D721Med (cell line): ENCODE data around the gene HTD2.
A peak's percentile ranks its signal among the peaks of the same experiment; 100 is the strongest.

Source experiments
- DNase-seq: peaks from one replicate; pipeline ENCODE4 v3.0.0; 2011; ENCODE audit warnings: low spot score; ENCODE audit not compliant: insufficient read length
- FAIRE-seq: peaks from 2 replicates; lab custom pipeline; 2011; peaks lifted over from hg19 to GRCh38; lab: Jason Lieb, UNC
- TF ChIP-seq, protein P1 (sequence below): IDR thresholded peaks from 2 replicates; pipeline ENCODE4 v1.5.1; 2012; ENCODE audit warnings: mild to moderate bottlenecking, control low read depth; ENCODE audit not compliant: insufficient read depth; ENCODE audit errors: missing control alignments

The HTD2 gene

DNA sequence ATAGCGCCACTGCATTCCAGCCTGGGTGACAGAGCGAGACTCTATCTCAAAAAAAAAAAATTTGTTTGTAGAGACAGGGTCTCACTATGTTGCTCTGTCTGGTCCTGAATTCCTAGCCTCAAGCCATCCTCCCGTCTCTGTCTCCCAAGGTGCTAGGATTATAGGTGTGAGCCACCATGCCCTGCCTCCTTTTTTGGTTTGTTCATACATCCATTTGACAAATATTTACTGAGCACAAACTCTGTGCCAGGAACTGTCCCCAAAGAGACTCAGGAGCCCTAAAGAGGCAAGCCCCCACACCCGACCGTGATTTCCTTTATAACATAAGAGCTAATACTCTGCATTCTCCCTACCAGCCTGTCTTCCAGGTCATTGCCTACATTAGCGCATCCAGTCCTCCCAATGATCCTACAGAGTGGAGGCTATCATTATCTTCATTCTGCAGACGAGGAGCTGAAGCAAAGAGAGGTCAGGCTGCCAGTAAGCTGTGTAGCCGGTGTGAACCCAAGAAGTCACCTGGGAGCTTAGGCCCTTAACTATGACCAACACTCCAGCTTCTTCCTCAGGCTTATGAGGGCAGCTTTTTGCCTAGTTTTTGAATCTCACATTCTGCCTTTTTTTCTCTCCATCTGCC is 20.1 kb downstream of the HTD2 start:
- DNase-seq (no peak), FAIRE-seq (no peak)
- TF ChIP-seq, protein P1, sequence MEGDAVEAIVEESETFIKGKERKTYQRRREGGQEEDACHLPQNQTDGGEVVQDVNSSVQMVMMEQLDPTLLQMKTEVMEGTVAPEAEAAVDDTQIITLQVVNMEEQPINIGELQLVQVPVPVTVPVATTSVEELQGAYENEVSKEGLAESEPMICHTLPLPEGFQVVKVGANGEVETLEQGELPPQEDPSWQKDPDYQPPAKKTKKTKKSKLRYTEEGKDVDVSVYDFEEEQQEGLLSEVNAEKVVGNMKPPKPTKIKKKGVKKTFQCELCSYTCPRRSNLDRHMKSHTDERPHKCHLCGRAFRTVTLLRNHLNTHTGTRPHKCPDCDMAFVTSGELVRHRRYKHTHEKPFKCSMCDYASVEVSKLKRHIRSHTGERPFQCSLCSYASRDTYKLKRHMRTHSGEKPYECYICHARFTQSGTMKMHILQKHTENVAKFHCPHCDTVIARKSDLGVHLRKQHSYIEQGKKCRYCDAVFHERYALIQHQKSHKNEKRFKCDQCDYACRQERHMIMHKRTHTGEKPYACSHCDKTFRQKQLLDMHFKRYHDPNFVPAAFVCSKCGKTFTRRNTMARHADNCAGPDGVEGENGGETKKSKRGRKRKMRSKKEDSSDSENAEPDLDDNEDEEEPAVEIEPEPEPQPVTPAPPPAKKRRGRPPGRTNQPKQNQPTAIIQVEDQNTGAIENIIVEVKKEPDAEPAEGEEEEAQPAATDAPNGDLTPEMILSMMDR, result no peak

DNA sequence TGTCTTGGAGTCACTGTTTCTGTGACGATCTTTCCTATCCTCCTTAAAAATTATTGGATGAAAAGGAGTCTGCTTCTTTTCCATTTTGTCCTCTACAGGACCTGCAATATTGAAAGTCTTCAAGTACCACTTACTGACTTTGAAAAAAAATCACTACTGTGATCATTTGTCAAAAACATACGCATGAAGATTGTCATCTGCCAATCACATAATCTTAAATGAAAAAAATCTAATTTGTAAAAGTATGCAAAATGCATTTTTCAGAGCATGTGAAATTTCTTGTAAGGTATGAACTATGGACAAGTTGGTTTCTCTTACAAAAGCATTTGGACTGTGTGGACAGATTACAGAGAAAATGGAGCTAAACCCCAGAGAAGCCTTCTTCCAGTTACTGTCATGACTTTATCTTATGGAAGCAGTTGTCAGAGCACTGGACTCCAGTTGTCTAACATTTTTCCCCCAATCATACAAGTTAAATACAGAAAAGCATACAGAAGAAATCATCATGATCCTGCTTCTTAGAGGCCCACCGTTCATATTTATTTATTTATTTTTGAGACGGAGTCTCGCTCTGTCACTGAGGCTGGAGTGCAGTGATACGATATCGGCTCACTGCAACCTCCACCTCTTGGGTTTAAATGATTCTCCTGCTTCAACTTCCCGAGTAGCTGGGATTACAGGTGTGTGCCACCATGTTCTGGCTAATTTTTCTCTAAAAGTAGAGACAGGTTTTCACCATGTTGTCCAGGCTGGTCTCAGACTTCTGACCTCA is 23.0 kb downstream of the HTD2 start:
- no peak for DNase-seq

DNA sequence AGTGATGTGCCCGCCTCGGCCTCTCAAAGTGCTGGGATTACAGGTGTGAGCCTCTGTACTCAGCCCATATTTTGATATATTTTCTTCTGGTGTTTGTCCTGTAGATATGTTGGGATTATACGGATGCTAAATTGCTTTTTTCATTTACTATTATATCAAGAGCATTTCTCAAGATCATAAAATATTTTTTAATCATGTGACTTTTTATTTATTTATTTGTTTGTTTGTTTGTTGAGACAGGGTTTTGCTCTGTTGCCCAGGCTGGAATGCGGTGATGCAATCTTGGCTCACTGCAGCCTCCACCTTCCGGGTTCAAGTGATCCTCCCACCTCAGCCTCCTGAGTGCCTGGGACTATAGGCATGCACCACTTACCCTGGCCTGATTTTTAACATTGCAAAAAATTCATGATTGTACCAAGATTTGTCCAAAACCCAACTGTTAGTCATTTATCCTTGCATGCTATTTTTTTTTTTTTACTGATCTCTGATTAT is 23.6 kb downstream of the HTD2 start:
- no peak for FAIRE-seq
- TF ChIP-seq, protein P1, result no peak
- DNase-seq, result no peak

More for the DNA sequence above, 23.0 kb downstream of the HTD2 start:
- no peak for FAIRE-seq
- TF ChIP-seq, protein P1, result no peak

DNA sequence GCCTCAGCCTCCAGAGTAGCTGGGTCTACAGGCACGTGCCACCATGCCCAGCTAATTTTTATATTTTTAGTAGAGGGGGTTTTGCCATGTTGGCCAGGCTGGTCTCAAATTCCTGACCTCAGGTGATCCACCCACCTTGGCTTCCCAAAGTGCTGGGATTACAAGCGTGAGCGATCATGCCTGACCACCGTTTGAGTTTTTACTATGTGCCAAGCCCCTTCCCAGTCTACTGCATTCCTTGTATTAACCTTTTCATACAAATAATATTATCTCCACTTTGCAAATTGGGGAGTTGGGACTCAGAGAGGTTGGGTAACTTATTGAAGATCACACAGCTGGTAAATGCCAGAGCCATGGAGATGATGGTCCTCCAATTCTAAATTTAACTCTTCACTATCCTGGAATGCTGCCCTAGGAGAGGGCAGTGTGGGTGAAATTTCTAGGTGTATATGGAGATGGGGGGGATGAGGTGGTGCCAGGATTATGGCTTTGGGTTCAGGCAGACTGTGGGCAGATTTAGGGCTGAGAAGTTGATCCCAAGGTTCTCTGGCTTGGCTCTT is 25.4 kb downstream of the HTD2 start:
- no peak for DNase-seq
- TF ChIP-seq, protein P1, result no peak
- no peak for FAIRE-seq

DNA sequence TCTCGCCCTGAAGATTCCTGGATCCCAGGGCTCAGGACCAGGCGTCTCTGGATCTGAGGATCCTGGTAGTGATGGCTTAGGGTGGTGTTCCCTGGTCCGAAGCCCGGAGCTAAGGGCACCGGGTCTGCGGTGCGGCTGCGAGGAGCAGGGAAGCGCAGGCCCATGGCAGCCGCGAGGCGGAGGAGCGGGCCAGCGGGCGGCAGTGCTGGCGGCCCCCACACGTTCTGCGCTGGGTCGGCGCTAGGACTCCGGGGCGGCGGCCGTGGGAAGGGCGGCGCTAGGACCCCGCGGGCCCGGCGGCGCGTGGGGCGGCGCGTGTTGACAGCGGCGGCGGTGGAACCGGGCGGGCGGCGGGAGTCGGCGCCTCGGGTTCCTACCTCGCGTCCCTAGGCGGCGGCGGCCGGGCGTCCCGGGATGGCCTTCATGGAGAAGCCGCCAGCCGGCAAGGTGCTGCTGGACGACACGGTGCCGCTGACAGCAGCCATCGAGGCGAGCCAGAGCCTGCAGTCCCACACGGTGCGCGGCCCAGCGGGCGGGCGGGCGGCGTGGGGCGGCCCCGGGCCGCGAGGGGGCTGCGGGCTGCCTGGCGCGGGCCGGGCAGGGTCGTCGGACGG is 26.4 kb downstream of the HTD2 start, which contains the start of gene PXK:
PXK (plus strand) TSS at position 318 of the 614 bp plus-strand sequence; CDS start at position 415, 97 bp downstream.
- DNase-seq (peak; percentile 40), FAIRE-seq (no peak)
- TF ChIP-seq, protein P1, result no peak

DNA sequence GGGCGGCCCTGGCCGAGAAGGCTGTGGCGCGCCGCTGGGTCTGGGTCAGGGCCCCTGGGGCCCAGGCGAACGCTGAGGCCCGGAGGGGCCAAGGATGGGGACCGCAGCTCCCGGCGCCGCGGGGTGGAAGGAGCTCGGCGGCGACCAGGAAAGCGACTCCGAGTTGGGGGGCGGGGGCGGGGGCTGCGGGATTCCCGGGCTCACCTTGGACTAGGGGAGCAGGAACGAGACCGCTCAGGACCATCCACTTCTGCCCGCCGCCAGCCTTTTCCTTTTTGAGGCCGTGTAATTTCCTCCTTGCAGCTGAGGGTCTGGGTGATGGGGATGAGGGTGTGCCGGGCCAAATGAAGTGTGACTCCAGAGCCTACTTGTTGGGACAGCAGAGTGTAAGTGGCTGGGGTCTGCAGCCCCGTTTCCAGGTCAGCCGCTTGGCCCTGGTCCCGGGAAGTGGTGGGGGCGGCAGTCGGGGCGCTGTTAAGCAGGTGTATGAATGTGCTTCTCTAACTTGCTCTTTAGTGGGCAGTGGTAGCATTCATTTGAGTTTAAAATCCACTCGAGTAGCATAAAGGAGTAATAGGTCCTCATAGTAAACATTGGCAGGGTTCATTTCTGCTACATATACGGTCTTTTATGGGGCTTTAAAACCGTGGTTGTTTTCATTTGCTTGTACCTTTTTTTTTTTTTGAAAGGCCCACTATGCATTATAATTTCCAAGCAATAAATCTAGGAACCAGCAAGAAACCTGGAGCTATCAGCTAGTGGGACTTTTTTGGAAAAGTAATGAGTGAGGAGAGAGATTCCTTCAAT is 27.1 kb downstream of the HTD2 start:
- TF ChIP-seq, protein P1, result peak; percentile 16
- FAIRE-seq (no peak), DNase-seq (no peak)
